ENCODE results near the gene LY6G5B.

The LY6G5B gene

DNA sequence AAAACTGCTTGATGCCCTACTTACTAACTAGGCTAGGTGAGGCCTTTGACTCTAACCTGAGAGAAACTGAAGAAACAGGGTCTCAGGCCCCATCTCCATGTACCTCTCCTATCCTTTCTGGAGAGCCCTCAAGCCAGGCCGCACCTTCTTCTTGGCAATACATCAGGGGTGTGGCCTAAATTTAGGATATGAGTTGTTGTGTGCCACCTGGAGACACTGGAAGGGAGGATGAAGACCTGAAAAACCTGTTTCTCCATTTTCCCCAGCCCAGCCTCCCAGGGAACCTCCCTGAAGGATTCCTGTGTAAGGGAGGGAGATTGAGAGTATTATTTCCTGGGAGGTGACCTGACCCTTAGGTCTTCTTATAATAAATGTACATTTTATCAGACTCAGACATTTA is 48.5 kb downstream of the LY6G5B start:
- peak; percentile 90 for DNase-seq

DNA sequence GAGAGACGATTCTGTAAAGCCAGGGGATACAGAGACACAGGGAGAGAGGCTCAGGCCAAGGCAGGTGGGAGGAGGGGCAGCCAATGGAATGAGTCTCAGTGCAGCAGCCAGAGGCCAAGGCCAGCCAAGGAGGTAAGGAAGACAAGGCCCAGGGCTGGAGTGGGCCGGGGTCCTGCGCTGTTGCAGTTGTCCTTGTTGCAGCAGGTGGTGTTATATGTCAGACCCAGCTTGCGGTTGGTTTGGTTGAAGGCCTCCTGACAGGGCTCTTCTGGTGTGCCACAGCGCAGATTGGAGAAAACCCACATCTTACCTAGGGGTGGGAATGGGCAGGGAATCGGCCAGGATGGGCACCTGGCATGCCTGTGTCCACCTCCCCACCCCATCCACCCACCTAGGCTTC is 49.2 kb downstream of the LY6G5B start:
- no peak for DNase-seq

DNA sequence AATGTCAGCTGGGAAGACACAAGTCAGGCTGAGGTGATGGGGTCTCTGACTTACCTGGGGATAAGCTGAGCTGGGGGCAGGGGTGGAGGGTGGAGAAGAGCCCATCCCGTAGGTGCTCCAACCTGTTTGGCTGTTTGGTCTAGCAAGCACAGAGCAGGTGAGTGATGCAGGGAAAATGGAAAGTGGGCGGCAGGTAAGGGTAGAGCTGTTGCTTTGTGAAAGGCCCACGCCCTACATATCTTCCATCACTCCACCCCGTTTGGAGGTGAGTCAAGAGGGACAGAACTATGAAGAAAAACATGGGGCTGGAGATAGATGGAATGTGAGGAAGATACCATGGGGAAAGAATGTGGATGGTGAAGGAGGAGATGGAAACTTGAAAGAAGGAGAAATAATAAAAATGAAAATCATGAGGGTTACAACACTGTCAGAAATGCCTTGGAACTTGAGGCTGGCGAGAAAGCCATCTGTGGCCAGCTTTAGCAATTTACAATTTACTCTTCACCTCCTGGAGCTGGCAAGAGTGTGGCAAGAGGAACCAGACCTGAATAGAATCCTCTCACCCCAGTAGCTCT is 50.5 kb downstream of the LY6G5B start:
- no peak for DNase-seq

DNA sequence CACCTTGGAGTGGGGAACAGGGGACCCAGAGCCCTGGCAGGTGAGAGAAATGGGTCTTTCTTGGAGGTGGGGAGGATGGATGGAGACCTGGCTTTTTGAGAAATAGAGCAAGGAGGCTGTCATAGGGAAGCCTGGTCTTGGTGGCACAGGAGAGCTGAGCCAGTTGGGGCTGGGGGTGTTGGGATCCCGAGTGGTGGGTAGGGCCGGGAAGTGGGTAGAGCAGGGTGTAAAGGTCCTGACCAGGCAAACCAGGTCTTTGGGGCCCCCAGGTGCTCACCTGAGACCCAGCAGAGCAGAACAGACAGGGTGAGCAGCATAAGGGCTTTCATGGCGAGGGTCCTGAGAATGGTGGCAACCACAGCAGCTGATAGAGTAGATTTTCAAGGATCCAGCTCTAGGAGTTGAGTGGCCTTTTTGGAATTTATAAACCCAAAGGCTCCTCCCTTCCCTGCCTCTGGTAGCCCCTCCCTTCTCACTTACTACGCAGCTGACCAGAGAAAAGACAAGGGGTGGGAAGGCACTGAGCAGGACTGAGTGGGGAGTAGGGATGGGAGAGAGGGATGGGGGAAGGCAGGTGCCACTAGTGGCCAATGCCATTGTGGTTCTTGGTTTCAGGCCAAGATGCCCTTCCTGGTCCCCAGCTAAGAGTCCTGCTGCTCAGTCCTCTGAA is 51.7 kb downstream of the LY6G5B start, which contains the start of gene LY6G6C:
TSS of gene LY6G6C (minus strand) at position 396 of the 670 bp plus-strand sequence. CDS start at position 329, 67 bp downstream.
- no peak for DNase-seq

DNA sequence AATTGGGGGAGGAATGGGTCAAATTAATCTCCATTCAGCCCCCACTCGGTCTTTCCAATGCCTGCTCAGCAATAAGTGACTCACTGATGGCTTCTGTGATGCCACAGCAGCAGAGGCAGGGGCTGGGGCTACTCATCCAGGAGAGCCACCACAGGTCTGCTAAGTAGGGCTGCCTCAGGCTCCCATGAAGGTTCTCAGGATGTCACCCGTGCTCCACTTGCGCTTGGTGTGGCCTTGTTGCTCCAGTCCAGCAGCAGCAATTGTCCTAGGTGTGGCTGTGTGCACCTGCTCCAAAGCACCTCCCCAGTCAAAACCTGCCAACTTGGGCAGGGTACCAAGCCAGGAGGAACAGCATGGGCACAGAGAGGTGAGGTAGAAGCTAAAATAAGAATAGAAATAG is 52.4 kb downstream of the LY6G5B start:
- DNase-seq: no peak

Measured in DMS79 (cell line).